Motor neuron (in vitro differentiated cells): ENCODE measurements around the gene ITGA8. TPM values are rescaled to one million over a fixed set of nuclear protein-coding genes. Genes with fewer than 3 reads are reported as not detected.

Source experiments
- ATAC-seq, 8 experiments: fragments of 200-7000 bp; cut with Tn5 transposase; replicated peaks in 6 of 8; 2 replicates each; pipeline ENCODE4 v1.8.0; 2021; ENCODE audit warnings: mild to moderate bottlenecking in 8 of 8, moderate library complexity in 8 of 8
- H3K27ac ChIP-seq, 2 donors: fragments of 250-450 bp; sonication (Bioruptor Pico); 2 replicates each; pipeline ENCODE4 v1.9.0; 2021; ENCODE audit warnings: antibody characterized with exemption in 2 of 2, mild to moderate bottlenecking in 2 of 2, moderate library complexity in 1 of 2
- H3K4me1 ChIP-seq, 2 donors: fragments of 250-450 bp; sonication (Bioruptor Pico); replicated peaks in 1 of 2; 2 replicates each; pipeline ENCODE4 v1.6.1; 2021; ENCODE audit warnings: antibody characterized with exemption in 2 of 2, mild to moderate bottlenecking in 2 of 2, moderate library complexity in 1 of 2
- H3K4me3 ChIP-seq, 5 donors: fragments of 250-450 bp; sonication (Bioruptor Pico); 2 replicates each; pipeline ENCODE4 v1.9.0; 2021; ENCODE audit warnings: antibody characterized with exemption in 5 of 5, mild to moderate bottlenecking in 5 of 5, moderate library complexity in 4 of 5
- WGBS, 10 experiments: fragments of 450-650 bp; shearing (Covaris generic); methylation state at CpG; one replicate each; pipeline ENCODE4 v1.0.0; 2022; 5-methylcytosine and 5-hydroxymethylcytosine counted together
- in situ Hi-C, 9 experiments: fragments of 400-800 bp; cut with MboI; loops; one replicate each; pipeline ENCODE4 v1.15.0; 2021; ENCODE audit warnings: low sequenced_read_pairs in 9 of 9, low pct_unique_long_range_greater_than_20kb in 2 of 9; ENCODE audit not compliant: unreplicated experiment in 9 of 9
- total RNA-seq, 8 experiments: library from RNA; unstranded; fragments of 300-600 nt; gene quantifications; 2 replicates each; pipeline versions ENCODE4 v1.2.3 to v1.2.4, GENCODE V29; 2022

Gene ITGA8
- total RNA-seq, 8 experiments from 2014 or later = 0.33 to 19.0 (median 1.3) TPM

DNA sequence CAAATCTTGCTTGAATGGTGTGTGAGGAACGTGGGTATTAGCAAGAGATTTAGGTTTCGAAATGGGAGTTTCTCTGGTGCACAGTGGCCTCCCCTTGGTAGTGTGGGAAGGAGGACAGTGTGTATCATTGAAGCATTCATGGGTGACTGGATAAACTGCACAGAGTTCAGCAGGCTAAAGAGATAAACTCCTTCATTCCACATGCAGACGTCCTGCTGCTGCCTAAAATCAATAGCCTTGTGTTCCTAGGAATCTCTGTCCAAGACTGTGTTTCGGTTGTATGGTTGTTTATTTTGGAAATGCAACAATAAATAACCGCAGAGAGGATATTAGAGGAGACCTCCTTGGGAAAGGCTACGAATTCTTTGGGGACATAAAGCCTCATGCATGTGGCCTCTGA is 247.7 kb downstream of the ITGA8 start:
- Histone ChIP-seq H3K4me1 (peaks cover 10% of the 10 kb centered on the region in 2 donors), H3K4me3 (no peak overlapping the region), H3K27ac (no peak overlapping the region)
- in situ Hi-C loops = no loop called here
- 40 to 100% (median 64%) methylated on average over 1 to 6 of the region's 6 CpGs; no CpG with 5 or more reads in 1 of the 10 experiments for WGBS, 10 experiments
- no peak for ATAC-seq

DNA sequence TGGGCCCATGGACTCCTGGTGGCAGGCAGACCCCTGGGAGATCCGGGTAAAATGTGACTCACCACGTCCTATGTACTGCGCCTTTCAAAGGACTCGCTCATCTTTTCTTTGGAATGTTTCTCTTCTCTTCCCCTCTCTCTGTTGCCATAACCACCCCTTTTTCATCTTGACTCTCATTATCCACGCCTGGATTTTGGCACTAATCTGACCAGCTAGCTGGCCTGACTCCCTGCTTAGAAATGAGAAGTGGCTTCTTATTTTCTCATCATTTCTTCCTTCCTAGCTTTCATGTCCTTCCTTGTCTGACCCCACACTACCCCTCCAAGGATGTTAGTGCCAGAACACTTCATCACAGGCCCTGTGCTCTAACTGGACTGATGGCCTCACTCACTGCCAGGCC is 250.6 kb downstream of the ITGA8 start:
- WGBS, 10 experiments = 0 to 95% (median 80%) methylated on average over 2 to 5 of the region's 5 CpGs; no CpG with 5 or more reads in 2 of the 10 experiments
- no peak overlapping the region for H3K4me3 ChIP-seq
- in situ Hi-C loops = no loop called here
- ATAC-seq = no peak
- no peak overlapping the region for H3K27ac ChIP-seq
- H3K4me1 ChIP-seq = peaks cover 10% of the 10 kb centered on the region in 2 donors

DNA sequence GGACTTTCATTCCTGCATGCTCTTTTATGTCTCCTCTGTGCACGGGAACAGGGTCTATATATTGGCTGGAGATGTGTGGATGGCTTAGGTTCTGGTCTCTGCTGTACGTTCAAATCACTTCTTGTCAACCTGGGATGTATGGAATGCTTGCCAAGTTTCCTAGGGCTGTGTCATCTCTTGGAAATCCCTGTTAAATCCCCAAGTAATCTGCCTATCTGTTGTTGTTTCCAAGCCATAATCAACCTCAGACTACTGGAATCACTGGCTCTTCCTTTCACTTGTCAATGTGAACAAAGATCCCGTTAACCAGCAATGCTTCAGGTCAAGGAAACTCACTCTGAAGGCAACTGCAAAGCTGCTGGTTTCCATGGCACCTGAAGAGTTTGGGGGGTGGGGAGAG is 255.3 kb downstream of the ITGA8 start:
- Histone ChIP-seq H3K27ac (no peak overlapping the region), H3K4me3 (no peak overlapping the region), H3K4me1 (no peaks in the 10 kb centered on the region)
- 65 to 100% (median 67%) methylated on average over 1 to 3 of the region's 3 CpGs; no CpG with 5 or more reads in 3 of the 10 experiments for WGBS, 10 experiments
- no peak for ATAC-seq
- in situ Hi-C loops = no loop called here

Other genes with a start within 250 kb of the ITGA8 start
- gene MINDY3, start 140.6 kb upstream of the ITGA8 start, total RNA-seq = 10 to 100 TPM; 29.1 to 63.4 (median 44.9) TPM